ENCODE measurements around the gene DNAH14.

DNA sequence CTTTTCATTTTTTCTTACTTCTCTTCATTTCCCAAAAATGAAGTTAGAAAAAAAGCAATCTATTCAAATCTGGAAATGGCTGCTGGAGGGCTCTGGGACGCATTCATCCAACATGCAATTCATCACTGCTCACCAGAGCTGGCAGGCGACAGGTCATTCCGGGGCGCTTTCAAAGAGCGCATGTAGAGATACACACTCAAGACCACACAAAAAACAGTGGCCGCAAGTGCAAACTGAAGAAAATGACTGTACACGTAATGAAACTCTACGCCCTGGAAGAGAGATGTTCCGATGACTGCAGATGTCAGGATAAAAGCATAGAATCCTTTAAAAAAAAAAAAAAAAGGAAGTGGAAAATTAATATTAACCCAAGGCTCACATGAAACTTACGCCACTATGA lies 482.8 kb downstream of the DNAH14 start:
- no peak for TF ChIP-seq EZH2 (IDR thresholded peaks at IDR 0.05; ENCODE audit: borderline replicate concordance, insufficient read depth, low read length, poor library complexity, severe bottlenecking)
- no peak for TF ChIP-seq MXI1 (conservative IDR thresholded peaks at IDR 0.05; ENCODE audit: poor library complexity, severe bottlenecking)
- TF ChIP-seq, protein P1, sequence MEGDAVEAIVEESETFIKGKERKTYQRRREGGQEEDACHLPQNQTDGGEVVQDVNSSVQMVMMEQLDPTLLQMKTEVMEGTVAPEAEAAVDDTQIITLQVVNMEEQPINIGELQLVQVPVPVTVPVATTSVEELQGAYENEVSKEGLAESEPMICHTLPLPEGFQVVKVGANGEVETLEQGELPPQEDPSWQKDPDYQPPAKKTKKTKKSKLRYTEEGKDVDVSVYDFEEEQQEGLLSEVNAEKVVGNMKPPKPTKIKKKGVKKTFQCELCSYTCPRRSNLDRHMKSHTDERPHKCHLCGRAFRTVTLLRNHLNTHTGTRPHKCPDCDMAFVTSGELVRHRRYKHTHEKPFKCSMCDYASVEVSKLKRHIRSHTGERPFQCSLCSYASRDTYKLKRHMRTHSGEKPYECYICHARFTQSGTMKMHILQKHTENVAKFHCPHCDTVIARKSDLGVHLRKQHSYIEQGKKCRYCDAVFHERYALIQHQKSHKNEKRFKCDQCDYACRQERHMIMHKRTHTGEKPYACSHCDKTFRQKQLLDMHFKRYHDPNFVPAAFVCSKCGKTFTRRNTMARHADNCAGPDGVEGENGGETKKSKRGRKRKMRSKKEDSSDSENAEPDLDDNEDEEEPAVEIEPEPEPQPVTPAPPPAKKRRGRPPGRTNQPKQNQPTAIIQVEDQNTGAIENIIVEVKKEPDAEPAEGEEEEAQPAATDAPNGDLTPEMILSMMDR (IDR thresholded peaks at IDR 0.05; ENCODE audit: poor library complexity, severe bottlenecking), result no peak
- TF ChIP-seq EP300 (conservative IDR thresholded peaks at IDR 0.05; ENCODE audit: poor library complexity, severe bottlenecking), result no peak
- no peak for TF ChIP-seq POLR2AphosphoS5 (IDR thresholded peaks at IDR 0.05)
- TF ChIP-seq RAD21 (conservative IDR thresholded peaks at IDR 0.05), result no peak
